Cardiac muscle cell (in vitro differentiated cells and primary cell): ENCODE results near the gene AMOTL1. TPM values are rescaled to one million over a fixed set of nuclear protein-coding genes. Genes with fewer than 3 reads are reported as not detected.
A peak's percentile ranks its signal among the peaks of the same experiment; 100 is the strongest.

Source experiments
- DNase-seq, 2 donors: peaks; one replicate each; pipeline versions ENCODE4 v3.0.0 to v3.0.0-alpha.2; 2010 to 2017; ENCODE audit warnings: low read depth in 1 of 2, low spot score in 1 of 2
- H3K27ac ChIP-seq: fragments of 200-600 bp; sonication (generic); 2 replicates; pipeline ENCODE4 v1.5.1; 2016
- H3K27me3 ChIP-seq: fragments of 200-600 bp; sonication (generic); 2 replicates; pipeline ENCODE4 v1.6.0; 2016; ENCODE audit warnings: control low read depth
- H3K36me3 ChIP-seq: fragments of 200-600 bp; sonication (generic); 2 replicates; pipeline ENCODE4 v1.5.1; 2016; ENCODE audit warnings: control low read depth
- H3K4me1 ChIP-seq: fragments of 200-600 bp; sonication (generic); 2 replicates; pipeline ENCODE4 v1.8.1; 2017; ENCODE audit warnings: low read depth, mild to moderate bottlenecking, mixed run types
- H3K4me3 ChIP-seq: fragments of 200-600 bp; sonication (generic); 2 replicates; pipeline ENCODE4 v1.5.1; 2016; ENCODE audit warnings: mild to moderate bottlenecking
- H3K9me3 ChIP-seq: fragments of 200-600 bp; sonication (generic); 2 replicates; pipeline ENCODE4 v1.5.1; 2017; ENCODE audit warnings: low read depth, mild to moderate bottlenecking, control low read depth
- polyA plus RNA-seq: library from polyadenylated mRNA; unstranded; fragments of >200 nt; fragmentation: Nextera tagmentation; extraction: Ambion mirVana; gene quantifications from 2 replicates; pipeline ENCODE4 v1.2.1, GENCODE V29; 2016
- total RNA-seq: library from RNA; depleted of rRNA; stranded (reverse); fragments of >200 nt; gene quantifications from 2 replicates; pipeline ENCODE4 v1.2.3, GENCODE V29; 2016
- TF ChIP-seq, protein P1 (sequence below): IDR thresholded peaks from 2 replicates; pipeline ENCODE4 v1.5.1; 2012; ENCODE audit warnings: low read depth, mild to moderate bottlenecking, low read length

The AMOTL1 gene
- total and polyA plus RNA-seq, 2 experiments from 2014 or later = 1.2 to 5.1 TPM

DNA sequence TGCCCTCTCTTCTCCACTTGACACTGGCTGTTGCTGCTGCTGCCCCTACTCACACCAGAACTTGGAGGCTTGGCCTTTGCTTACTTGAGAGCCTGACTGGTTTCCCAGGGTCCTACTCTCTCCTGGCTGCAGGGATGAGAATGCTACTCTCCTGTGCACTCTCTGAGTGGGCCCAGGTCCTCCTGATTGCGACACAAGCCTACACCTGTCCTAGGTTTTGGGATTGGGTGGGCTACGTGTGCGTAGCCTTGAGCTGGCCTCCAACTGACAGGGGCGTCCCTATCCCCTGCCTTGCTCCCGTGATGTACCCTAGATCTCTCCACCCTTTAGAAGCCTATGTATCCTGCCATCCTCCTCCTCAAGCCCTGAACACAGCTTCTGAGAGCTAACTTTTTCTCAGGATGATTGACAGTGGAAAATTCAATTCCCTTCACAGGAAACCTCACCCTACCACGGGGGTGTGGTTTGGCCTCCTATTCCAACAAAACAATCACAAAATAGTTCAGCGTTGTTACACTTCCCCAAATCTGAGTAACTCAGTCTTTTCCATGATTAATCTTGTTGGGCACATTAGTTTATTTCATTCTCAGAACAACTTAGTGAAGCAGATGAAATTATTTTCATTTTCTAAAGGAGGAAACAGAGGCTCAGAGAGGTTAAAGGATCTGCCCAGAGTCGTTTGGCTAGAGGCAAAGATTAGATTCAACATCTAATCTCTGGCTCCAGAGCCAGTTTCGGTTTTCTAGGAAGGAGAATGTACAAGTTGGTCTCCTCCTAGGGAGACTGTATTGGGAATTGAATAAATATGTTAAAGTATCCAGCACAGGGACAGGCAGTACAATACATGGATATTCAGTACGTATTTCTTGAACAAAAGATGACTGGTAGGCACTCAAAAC, 17.6 kb upstream of the AMOTL1 start:
- peaks cover 91% of the 10 kb centered on the region for H3K27me3 ChIP-seq
- H3K9me3 ChIP-seq = no peaks in the 10 kb centered on the region
- no peaks in the 10 kb centered on the region for H3K36me3 ChIP-seq
- TF ChIP-seq, protein P1, sequence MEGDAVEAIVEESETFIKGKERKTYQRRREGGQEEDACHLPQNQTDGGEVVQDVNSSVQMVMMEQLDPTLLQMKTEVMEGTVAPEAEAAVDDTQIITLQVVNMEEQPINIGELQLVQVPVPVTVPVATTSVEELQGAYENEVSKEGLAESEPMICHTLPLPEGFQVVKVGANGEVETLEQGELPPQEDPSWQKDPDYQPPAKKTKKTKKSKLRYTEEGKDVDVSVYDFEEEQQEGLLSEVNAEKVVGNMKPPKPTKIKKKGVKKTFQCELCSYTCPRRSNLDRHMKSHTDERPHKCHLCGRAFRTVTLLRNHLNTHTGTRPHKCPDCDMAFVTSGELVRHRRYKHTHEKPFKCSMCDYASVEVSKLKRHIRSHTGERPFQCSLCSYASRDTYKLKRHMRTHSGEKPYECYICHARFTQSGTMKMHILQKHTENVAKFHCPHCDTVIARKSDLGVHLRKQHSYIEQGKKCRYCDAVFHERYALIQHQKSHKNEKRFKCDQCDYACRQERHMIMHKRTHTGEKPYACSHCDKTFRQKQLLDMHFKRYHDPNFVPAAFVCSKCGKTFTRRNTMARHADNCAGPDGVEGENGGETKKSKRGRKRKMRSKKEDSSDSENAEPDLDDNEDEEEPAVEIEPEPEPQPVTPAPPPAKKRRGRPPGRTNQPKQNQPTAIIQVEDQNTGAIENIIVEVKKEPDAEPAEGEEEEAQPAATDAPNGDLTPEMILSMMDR = no peak
- no peak overlapping the region for H3K27ac ChIP-seq
- no peaks in the 10 kb centered on the region for H3K4me1 ChIP-seq
- no peak overlapping the region for H3K4me3 ChIP-seq
- no peak for DNase-seq

- TF ChIP-seq, protein P1 = no peak
- no peak overlapping the region for H3K27ac ChIP-seq
- no peaks in the 10 kb centered on the region for H3K9me3 ChIP-seq
- no peaks in the 10 kb centered on the region for H3K4me1 ChIP-seq
- no peaks in the 10 kb centered on the region for H3K36me3 ChIP-seq
- H3K27me3 ChIP-seq = peaks cover 91% of the 10 kb centered on the region
- DNase-seq = no peak
- no peak overlapping the region for H3K4me3 ChIP-seq
Measured at GRCh38 chr11:94751218-94751609, 16.9 kb upstream of the AMOTL1 start.

GRCh38 chr11:94751786-94752185, 16.4 kb upstream of the AMOTL1 start:
- Histone ChIP-seq H3K4me1 (no peaks in the 10 kb centered on the region), H3K27me3 (peaks cover 91% of the 10 kb centered on the region), H3K36me3 (no peaks in the 10 kb centered on the region), H3K9me3 (no peaks in the 10 kb centered on the region), H3K27ac (no peak overlapping the region), H3K4me3 (no peak overlapping the region)
- TF ChIP-seq, protein P1 = no peak
- no peak for DNase-seq

DNA sequence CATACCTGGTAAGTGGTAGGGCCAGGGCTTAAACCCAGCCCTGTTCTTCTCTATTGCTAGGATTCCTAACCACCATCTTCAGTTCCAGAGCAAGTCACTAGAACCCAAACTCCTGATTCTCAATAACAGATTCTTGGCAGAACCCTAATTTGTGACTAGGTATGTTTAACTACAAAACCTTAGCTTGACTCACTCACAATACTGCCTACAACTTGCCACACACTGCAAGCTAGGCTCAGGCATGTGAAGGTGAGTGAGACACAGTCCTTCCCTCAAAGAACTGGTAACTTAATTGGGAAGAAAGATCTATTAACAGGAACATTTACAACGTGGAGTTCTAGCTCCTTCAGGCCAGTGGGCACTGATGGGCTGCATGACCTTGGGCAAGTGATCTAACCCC, 14.5 kb upstream of the AMOTL1 start:
- H3K36me3 ChIP-seq = no peaks in the 10 kb centered on the region
- DNase-seq = no peak
- peaks cover 91% of the 10 kb centered on the region for H3K27me3 ChIP-seq
- H3K4me1 ChIP-seq = no peaks in the 10 kb centered on the region
- TF ChIP-seq, protein P1 = no peak
- no peak overlapping the region for H3K27ac ChIP-seq
- H3K4me3 ChIP-seq = no peak overlapping the region
- no peaks in the 10 kb centered on the region for H3K9me3 ChIP-seq

DNA sequence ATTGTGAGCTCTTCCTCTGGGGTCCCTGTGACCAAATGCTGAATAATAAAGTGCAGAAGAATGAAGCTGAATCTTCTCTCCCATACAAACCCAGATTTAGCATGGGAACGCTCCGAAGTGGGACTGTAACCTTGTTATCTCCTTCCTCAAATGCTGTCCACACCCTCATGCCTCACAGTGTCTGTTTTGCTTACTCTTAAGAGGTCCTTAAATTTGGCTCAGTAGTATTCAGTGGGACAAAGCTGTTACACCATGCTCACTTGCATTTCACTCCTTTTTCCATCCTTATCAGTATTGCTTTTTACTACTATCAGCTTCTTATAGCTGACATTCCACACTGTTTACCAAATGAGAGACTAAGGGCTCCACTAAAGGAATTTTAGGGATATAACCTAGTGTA, 13.8 kb upstream of the AMOTL1 start:
- H3K27ac ChIP-seq = no peak overlapping the region
- peak in 1 of 2 donors; percentile 60 for DNase-seq

More for the DNA sequence above, 13.8 kb upstream of the AMOTL1 start:
- Histone ChIP-seq H3K27me3 (peaks cover 91% of the 10 kb centered on the region), H3K4me3 (no peak overlapping the region), H3K4me1 (no peaks in the 10 kb centered on the region), H3K36me3 (no peaks in the 10 kb centered on the region), H3K9me3 (no peaks in the 10 kb centered on the region)
- TF ChIP-seq, protein P1 = no peak
